HS-27A (cell line): Measurements from ENCODE around the gene CHD9.

Experiments
- DNase-seq: peaks from one replicate; pipeline ENCODE4 v3.0.0-alpha.2; 2012; ENCODE audit warnings: low read depth, missing footprints

Gene CHD9

DNA sequence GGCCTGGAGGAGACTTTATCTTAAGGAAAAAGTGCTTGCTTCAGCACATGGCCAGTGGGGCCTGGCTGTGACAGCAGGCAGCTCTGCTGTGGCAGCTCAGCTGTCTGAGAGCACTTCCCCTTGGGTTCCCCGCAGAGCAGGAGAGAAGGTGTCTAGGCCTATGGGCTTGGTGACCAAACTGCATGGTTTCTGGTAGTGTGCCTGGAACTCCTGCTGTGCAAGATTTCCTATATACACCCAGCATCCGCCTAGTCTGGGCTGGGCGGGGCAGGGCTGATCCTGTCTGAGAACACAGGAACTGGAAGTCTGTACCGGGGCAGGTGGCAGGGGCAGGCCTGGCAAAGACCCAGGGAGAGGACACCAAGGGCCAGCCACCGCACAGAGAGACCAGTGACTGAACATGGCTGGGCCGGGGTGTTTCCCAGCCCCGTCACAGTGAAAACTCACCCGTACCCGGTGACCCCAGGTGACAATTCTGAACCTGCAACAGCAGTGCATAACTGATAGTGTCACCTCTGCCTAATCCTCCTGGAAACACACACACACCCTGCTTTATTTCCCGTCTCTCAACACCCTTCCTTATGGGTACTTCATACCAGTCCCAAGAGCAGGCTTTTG, 39.3 kb downstream of the CHD9 start:
- no peak for DNase-seq

GRCh38 chr16:53097190-53097589, 42.4 kb downstream of the CHD9 start:
- DNase-seq = no peak

GRCh38 chr16:53098526-53099317, 43.9 kb downstream of the CHD9 start:
- DNase-seq = no peak

DNA sequence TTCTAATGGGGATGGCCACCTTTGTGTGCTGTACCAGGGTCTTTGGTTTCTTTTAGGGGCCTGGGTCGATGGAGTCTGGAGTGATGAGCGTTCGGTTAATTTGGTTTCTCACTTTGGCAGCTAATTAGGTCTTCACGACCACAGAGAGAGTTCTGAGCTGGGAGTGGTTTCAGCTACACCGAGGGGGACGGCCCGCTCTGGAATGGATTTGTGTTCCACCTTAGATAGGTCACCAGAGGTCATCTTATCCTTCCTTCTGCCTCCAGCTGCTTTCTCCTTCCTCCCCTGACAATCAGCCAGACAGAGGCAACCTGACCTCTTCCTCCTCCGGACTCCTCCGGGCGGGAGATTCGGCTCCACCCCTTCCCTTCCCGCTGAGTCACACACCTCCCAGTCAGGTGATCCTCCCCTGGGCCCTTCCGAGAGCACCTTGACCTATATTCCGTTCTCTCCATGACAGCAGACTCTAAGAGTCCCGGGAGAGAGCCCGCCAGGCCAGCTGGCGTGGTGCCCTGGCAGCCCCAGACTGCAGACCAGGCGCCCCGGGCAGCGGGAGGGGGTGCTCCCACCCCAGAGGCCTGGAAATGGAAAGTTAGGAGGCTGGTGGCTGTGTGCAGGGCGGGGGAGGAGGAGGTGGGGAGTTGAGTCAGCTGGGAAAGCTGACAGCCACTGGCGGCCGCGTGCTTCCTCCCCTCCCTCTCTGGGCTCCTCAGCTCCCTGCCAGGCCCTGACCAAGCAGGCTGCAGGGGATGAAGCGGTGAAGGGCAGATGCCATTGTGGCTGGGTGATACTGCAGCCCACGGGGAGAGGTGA, 44.7 kb downstream of the CHD9 start:
- DNase-seq = peak; percentile 67

GRCh38 chr16:53100131-53100748, 45.4 kb downstream of the CHD9 start:
- DNase-seq = no peak

- no peak for DNase-seq
Measured at GRCh38 chr16:53100889-53101288, 46.1 kb downstream of the CHD9 start.

GRCh38 chr16:53103811-53104210, 49.0 kb downstream of the CHD9 start:
- no peak for DNase-seq

GRCh38 chr16:53105565-53105964, 50.8 kb downstream of the CHD9 start:
- no peak for DNase-seq

GRCh38 chr16:53111078-53111791, 56.4 kb downstream of the CHD9 start:
- DNase-seq = no peak

DNA sequence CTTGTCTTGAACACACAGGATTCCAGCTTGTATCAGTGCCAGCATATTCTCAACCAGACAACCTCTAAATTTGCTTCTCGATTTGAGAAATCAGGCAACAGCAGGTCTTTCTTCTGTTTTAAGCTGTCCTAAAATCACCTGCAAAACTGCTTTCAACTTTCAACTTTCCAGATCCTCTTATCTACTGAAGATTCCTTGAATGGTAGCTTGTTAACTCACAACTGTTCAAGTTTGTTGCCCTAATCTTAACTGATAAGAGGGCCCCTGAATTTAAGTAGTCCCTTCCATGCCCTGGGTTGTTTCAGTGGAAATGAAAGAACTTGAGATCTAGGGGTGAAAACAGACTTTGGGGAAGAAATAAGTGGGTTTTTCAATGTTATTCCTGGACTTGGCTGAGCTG, 57.2 kb downstream of the CHD9 start:
- no peak for DNase-seq

DNA sequence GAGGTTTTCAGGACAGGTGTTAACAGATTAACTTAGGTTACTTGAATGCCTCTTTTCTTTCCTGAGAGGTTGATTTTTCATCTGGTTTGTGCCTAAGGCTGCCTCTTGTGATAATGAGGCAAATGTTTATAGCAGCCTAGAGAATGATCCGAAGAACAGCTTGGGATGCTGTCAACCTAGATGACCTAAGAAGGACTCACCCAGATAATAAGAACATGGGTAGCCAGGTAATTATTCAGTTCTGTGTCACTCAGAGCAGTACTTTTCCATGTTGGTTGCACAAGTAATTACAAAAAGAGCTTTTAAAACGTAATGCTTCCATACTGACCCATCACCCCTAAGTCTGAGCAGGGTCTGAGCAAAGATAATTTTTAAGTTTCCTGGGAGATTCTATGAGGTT, 60.3 kb downstream of the CHD9 start:
- no peak for DNase-seq

DNA sequence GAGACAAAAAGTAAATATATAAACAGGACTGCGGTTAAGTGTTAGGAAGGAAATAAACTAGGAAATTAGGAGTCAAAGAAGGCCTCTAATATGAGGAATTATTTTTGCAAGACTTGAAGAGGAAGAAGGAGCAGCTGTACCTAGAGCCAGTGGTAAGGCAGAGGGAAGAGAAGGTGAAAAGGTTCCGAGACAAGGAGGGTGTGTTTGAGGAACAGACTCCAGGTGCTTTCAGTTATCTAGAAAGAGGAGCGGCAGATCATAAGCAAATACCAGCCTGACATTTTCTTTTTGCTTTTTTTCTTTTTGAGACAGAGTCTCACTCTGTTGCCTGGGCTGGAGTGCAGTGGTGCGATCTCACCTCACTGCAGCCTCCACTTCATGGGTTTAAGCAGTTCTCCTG, 61.0 kb downstream of the CHD9 start:
- DNase-seq = no peak

DNA sequence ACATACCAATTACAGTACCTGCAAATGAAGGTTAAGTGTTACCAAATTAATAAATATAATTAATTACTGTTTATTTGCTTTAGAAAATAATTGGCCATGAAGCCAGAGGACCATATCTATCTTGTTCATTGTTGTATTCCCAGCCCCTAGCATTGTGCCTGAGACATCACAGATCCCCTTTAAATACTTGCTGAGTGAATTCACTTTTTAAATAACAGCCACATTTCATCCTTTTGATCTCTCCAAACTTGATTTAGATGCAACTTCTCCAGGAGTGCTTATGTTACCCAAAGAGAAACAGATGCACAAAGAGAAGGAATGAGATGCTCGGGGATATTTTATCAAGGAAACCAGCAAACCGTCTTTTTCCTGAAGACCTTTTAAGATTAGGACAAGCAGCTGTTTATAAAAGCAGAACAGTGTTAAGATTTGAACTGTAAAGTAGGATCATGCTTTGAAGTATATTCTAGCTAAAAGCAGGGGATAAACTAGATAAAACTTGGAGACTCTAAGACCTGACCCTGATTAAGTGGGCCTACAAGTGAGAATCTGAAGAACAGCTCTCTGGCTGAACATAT, 66.3 kb downstream of the CHD9 start:
- no peak for DNase-seq

DNA sequence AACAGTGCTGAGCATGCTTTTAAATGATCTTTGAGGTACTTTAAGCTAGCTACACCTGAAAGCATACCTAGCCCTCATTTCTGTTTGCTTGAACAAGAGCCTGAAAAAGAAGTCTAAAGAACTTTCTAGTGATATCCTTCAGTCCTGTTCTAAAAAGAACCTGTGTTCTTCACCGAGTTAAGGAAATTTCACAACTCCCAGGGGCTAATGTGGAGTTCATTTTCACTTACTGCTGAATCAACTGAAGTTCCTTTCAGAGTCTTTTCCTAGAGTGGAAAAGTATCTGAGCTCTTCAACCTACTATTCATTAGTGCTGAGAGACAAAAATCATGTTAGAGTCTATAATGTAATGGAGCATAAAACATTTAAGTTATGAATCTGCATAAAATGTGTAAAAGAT, 66.9 kb downstream of the CHD9 start:
- no peak for DNase-seq

DNA sequence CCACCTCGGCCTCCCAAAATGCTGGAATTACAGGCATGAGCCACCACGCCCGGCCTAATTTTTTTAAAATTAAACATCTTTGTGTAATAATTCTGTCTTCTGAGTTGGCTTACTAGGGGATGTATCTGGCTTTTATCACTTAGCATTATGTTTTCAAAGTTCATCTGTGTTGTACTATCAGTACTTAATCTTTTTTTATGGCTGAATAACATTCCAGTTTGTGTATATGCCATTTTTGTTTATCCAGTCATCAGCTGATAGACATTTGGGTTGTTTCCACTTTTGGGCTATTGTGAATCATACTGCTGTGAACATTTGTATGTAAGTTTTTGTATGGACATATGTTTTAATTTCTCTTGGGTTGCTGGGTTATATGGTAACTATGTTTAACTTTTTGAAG, 69.0 kb downstream of the CHD9 start:
- DNase-seq = no peak

DNA sequence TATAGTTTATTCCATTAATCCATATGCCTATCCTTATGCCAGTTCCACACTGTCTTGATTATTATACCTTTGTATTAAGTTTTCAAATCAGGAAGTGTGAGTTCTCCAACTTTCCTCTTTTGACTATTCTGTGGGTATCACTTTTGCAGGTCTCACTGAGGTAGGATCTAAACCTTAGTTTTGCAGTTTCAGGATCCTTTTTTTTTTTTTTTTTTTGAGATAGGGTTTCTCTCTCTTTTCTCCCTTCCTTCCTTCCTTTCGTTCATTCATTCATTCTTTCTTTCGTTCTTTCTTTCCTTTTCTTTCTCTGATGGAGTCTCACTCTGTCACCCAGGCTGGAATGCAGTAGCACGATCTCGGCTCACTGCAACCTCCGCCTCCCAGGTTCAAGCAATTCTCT, 71.6 kb downstream of the CHD9 start:
- no peak for DNase-seq

GRCh38 chr16:53129281-53130158, 74.7 kb downstream of the CHD9 start:
- DNase-seq = no peak

GRCh38 chr16:53130159-53131049, 75.6 kb downstream of the CHD9 start:
- DNase-seq = peak; percentile 73

- no peak for DNase-seq
Measured at GRCh38 chr16:53131050-53131362, 76.2 kb downstream of the CHD9 start.
